Natural killer cell (primary cell): ENCODE data around the gene ZNF165. TPM values are rescaled to one million over a fixed set of nuclear protein-coding genes. Genes with fewer than 3 reads are reported as not detected.
"Not testable (repeated sequence)": the region's sequence is repeated elsewhere in the genome, so short reads cannot be mapped to it uniquely, and the experiment has no call there.

Experiments used
- ATAC-seq, 3 donors: fragments of 150-1000 bp in 2 of 3; fragments of 200-7000 bp in 1 of 3; cut with Tn5 transposase; 1 replicate in 1 of 3; 2 replicates in 2 of 3; pipeline ENCODE4 v1.10.0; 2021; ENCODE audit warnings: mild to moderate bottlenecking in 2 of 3, moderate library complexity in 2 of 3
- DNase-seq, 2 donors: peaks; one replicate each; pipeline versions ENCODE4 v3.0.0 to v3.0.0-alpha.2; 2013 to 2021; ENCODE audit warnings: mixed read lengths in 1 of 2
- H3K27ac ChIP-seq: one replicate; pipeline ENCODE4 v1.5.1; 2013; ENCODE audit warnings: mild to moderate bottlenecking, low read length
- H3K27me3 ChIP-seq: one replicate; pipeline ENCODE4 v1.6.1; 2013; ENCODE audit warnings: low read length; ENCODE audit not compliant: control insufficient read depth, insufficient read depth
- H3K36me3 ChIP-seq: one replicate; pipeline ENCODE4 v1.6.1; 2013; ENCODE audit warnings: low read length; ENCODE audit not compliant: control insufficient read depth, insufficient read depth
- H3K4me1 ChIP-seq: one replicate; pipeline ENCODE4 v1.6.1; 2013; ENCODE audit warnings: low read length; ENCODE audit not compliant: control insufficient read depth, insufficient read depth
- H3K4me3 ChIP-seq: one replicate; pipeline ENCODE4 v1.5.1; 2013; ENCODE audit warnings: low read length
- H3K9me3 ChIP-seq: one replicate; pipeline ENCODE4 v1.6.1; 2013; ENCODE audit warnings: low read length; ENCODE audit not compliant: control insufficient read depth, insufficient read depth
- H3K27ac Mint-ChIP-seq, 2 donors: one replicate each; pipeline ENCODE4 v1.8.0; 2022; ENCODE audit warnings: mild to moderate bottlenecking in 2 of 2, mixed read lengths in 2 of 2, moderate library complexity in 1 of 2
- H3K27me3 Mint-ChIP-seq, 2 donors: one replicate each; pipeline ENCODE4 v1.8.0; 2022; ENCODE audit warnings: low read depth in 2 of 2, mixed read lengths in 2 of 2
- H3K36me3 Mint-ChIP-seq: one replicate; pipeline ENCODE4 v1.8.0; 2022; ENCODE audit warnings: mixed read lengths
- H3K4me1 Mint-ChIP-seq, 2 donors: one replicate each; pipeline ENCODE4 v1.8.0; 2022; ENCODE audit warnings: mixed read lengths in 2 of 2
- H3K4me3 Mint-ChIP-seq: one replicate; pipeline ENCODE4 v1.8.0; 2022; ENCODE audit warnings: mild to moderate bottlenecking, moderate library complexity, mixed read lengths
- H3K9me3 Mint-ChIP-seq, 2 donors: one replicate each; pipeline ENCODE4 v1.8.0; 2022; ENCODE audit warnings: mixed read lengths in 2 of 2
- CTCF ChIP-seq: fragments of 200-600 bp; IDR thresholded peaks from one replicate; pipeline ENCODE4 v1.8.0; 2022; ENCODE audit warnings: antibody characterized with exemption
- WGBS: methylation state at CpG from one replicate; pipeline ENCODE4 v1.1.7; 2013; ENCODE audit warnings: missing lambda C conversion rate; ENCODE audit not compliant: insufficient coverage; 5-methylcytosine and 5-hydroxymethylcytosine counted together
- intact Hi-C: fragments of 100-400 bp; cut with micrococcal nuclease; formaldehyde crosslinking; loops from one replicate; pipeline ENCODE4 v1.14.2; 2022
- total RNA-seq, 4 donors: library from RNA; stranded (reverse); fragments of 120-200 nt in 1 of 4; gene quantifications; one replicate each; pipeline versions ENCODE4 v1.2.3 to v1.2.4, GENCODE V29; 2013 to 2022

ZNF165 gene
- total RNA-seq, 3 donors from 2014 or later (not counting 1 experiment from before 2014, with no cell fraction given), result 0.61 to 2.2 (median 0.85) TPM

GRCh38 chr6:28121876-28122275 is 41.5 kb downstream of the ZNF165 start:
- peaks cover 17% of the 10 kb centered on the region for H3K36me3 Mint-ChIP-seq
- H3K9me3 Mint-ChIP-seq, result no peaks in the 10 kb centered on the region
- TF ChIP-seq CTCF, result no peak
- H3K36me3 ChIP-seq, result peaks cover 22% of the 10 kb centered on the region
- no peaks in the 10 kb centered on the region for H3K27me3 ChIP-seq
- no peak overlapping the region for H3K4me3 Mint-ChIP-seq
- peak overlapping the region in 1 of 2 donors; percentile 27 for H3K27ac Mint-ChIP-seq
- no peak for ATAC-seq
- H3K4me1 ChIP-seq, result peaks cover 9% of the 10 kb centered on the region
- WGBS, result no CpG with 5 or more reads among the region's 2 CpGs
- no peak for DNase-seq
- no peaks in the 10 kb centered on the region for H3K27me3 Mint-ChIP-seq
- no peak overlapping the region for H3K4me3 ChIP-seq
- peaks cover 25 to 33% of the 10 kb centered on the region in 2 donors for H3K4me1 Mint-ChIP-seq
- no peaks in the 10 kb centered on the region for H3K9me3 ChIP-seq
- H3K27ac ChIP-seq, result no peak overlapping the region
- intact Hi-C loops, result loop anchor here (5.0 kb wide), 2 partner anchors 130 to 145 kb away; partner anchors contain the start of genes ZKSCAN4 and ZSCAN26

- not testable (repeated sequence) for H3K4me1 ChIP-seq, H3K4me3 ChIP-seq, H3K27me3 Mint-ChIP-seq, H3K9me3 Mint-ChIP-seq, ATAC-seq, H3K4me3 Mint-ChIP-seq, H3K27me3 ChIP-seq, DNase-seq, H3K27ac ChIP-seq, H3K9me3 ChIP-seq
- intact Hi-C loops, result loop anchor here (5.0 kb wide), 2 partner anchors 130 to 145 kb away; partner anchors contain the start of genes ZKSCAN4 and ZSCAN26
- H3K4me1 Mint-ChIP-seq, result peaks cover 25 to 37% of the 10 kb centered on the region in 2 donors
- WGBS, result 91% methylated on average over 5 of the region's 5 CpGs
- H3K36me3 ChIP-seq, result peaks cover 26% of the 10 kb centered on the region
- H3K27ac Mint-ChIP-seq, result peak overlapping the region in 1 of 2 donors; percentile 27
- peaks cover 17% of the 10 kb centered on the region for H3K36me3 Mint-ChIP-seq
Observed at GRCh38 chr6:28122283-28122682, 41.9 kb downstream of the ZNF165 start.

GRCh38 chr6:28124350-28124970 is 44.1 kb downstream of the ZNF165 start, which contains the start of gene ZSCAN16:
Gene ZSCAN16, plus strand, starts transcription at chr6:28124609. Its CDS starts 835 bp downstream, at chr6:28125444.
- H3K36me3 Mint-ChIP-seq, result peaks cover 9% of the 10 kb centered on the region
- intact Hi-C loops, result loop anchor here (1.0 to 5.0 kb wide), 4 partner anchors 12 to 143 kb away; partner anchors contain the start of genes ZKSCAN4, ZKSCAN8 and ZSCAN26
- DNase-seq (peak; percentile 76 to 84), ATAC-seq (peak; percentile 96 to 98 (median 98))
- WGBS, result under 1% methylated on average over 24 of the region's 28 CpGs
- no peaks in the 10 kb centered on the region for H3K9me3 Mint-ChIP-seq
- H3K27ac Mint-ChIP-seq, result peak within 1 kb of the TSS; percentile 85 to 89
- peaks cover 33 to 40% of the 10 kb centered on the region in 2 donors for H3K4me1 Mint-ChIP-seq
- TF ChIP-seq CTCF, result no peak
- H3K27me3 Mint-ChIP-seq, result no peaks in the 10 kb centered on the region
- H3K27ac ChIP-seq, result peak within 1 kb of the TSS; percentile 72
- H3K4me1 ChIP-seq, result peaks cover 9% of the 10 kb centered on the region
- peak within 1 kb of the TSS; percentile 60 for H3K4me3 ChIP-seq
- H3K36me3 ChIP-seq, result peaks cover 32% of the 10 kb centered on the region
- H3K9me3 ChIP-seq, result no peaks in the 10 kb centered on the region
- H3K4me3 Mint-ChIP-seq, result peak within 1 kb of the TSS; percentile 92
- no peaks in the 10 kb centered on the region for H3K27me3 ChIP-seq

- TF ChIP-seq CTCF, result no peak
- Histone ChIP-seq H3K4me1 (peaks cover 9% of the 10 kb centered on the region), H3K27me3 (no peaks in the 10 kb centered on the region), H3K4me3 (peak overlapping the region; percentile 60), H3K27ac (peak overlapping the region; percentile 72), H3K9me3 (no peaks in the 10 kb centered on the region), H3K36me3 (peaks cover 34% of the 10 kb centered on the region)
- intact Hi-C loops, result loop anchor here (1.0 to 5.0 kb wide), 4 partner anchors 11 to 142 kb away; partner anchors contain the start of genes ZKSCAN4, ZKSCAN8 and ZSCAN26
- Mint-ChIP-seq H3K36me3 (peaks cover 6% of the 10 kb centered on the region), H3K4me1 (peaks cover 33 to 40% of the 10 kb centered on the region in 2 donors), H3K4me3 (peak overlapping the region; percentile 92), H3K27ac (peak overlapping the region; percentile 85 to 89), H3K9me3 (no peaks in the 10 kb centered on the region), H3K27me3 (no peaks in the 10 kb centered on the region)
- peak in 1 of 2 donors; percentile 63 for DNase-seq
- 2% methylated on average over 5 of the region's 6 CpGs for WGBS
- ATAC-seq, result peak; percentile 16 to 66 (median 24)
Observed at GRCh38 chr6:28124971-28125353, 44.6 kb downstream of the ZNF165 start.
